ENCODE data around the gene GALNT9.

- TF ChIP-seq CTCF (IDR thresholded peaks at IDR 0.05), result no peak
- TF ChIP-seq POLR2A (IDR thresholded peaks at IDR 0.05), result no peak
- TF ChIP-seq EP300 (IDR thresholded peaks at IDR 0.05), result no peak
- TF ChIP-seq POLR2AphosphoS5 (IDR thresholded peaks at IDR 0.05), result no peak
Measured at GRCh38 chr12:132305991-132306884, 23.2 kb downstream of the GALNT9 start.

Data from sigmoid colon (tissue), 4 donors.